ENCODE data around the gene IL10RA. TPM values are rescaled to one million over a fixed set of nuclear protein-coding genes. Genes with fewer than 3 reads are reported as not detected.

The IL10RA gene
- total and polyA plus RNA-seq, 9 of the 15 experiments (the other 6 are each of a cell fraction or from before 2014, with no cell fraction given), result 0.17 to 17.3 (median 2.9) TPM

DNA sequence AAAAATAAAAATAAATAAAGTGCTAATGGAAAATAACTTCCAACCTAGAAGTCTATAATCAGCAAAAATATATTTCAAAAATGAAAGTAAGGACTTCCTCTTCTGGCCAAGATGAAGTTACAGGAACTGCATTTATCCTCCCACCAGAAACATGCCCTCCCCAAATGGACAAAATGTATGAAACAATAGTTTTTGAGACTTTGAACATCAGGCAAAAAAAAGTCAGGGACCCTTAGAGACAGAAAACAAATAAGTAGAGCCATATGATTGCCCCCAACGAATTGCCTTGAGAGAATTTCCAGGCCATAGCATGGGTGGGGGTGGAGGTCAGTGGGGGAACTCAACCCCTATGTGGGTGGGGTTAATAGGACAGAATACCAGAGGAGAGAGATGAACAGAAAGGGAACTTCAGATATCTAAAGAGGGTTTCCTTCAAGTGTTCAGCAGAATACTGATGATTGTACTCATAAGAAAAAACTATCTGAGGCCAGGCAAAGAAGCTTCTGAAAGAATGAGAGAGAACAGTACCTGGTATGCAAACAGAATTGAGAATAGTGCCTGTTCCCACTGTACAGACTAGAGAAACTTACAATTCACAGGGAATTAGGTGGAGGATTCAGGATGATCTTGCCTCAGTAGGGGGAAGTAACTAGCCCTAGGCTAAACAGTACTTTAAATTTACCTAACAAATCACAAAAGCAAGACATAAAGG is 26.6 kb upstream of the IL10RA start:
- FAIRE-seq (no peak), ATAC-seq (peak; percentile 85), DNase-seq (ENCODE audit: extremely low read depth in 1 of 4, low spot score in 3 of 4) (peak in 1 of 4 experiments; percentile 39)
- WGBS (ENCODE audit: insufficient coverage, low coverage, missing lambda C conversion rate), result 0% methylated on average over 1 of the region's 1 CpG
- Histone ChIP-seq H3K27me3 (ENCODE audit: control insufficient read depth in 2 of 2, insufficient read depth in 2 of 2, low read length in 2 of 2) (no peaks in the 10 kb centered on the region), H3K9me1 (ENCODE audit: control insufficient read depth, insufficient read depth, low read length) (no peaks in the 10 kb centered on the region), H3K9ac (ENCODE audit: insufficient read depth in 1 of 2, low read depth in 2 of 2, low read length in 2 of 2) (peak overlapping the region in 1 of 2 experiments; percentile 23; a peak in 1 of 4 replicates), H3K27ac (ENCODE audit: extremely low read depth, low read depth, low read length) (peak overlapping the region; percentile 72; the same call in 2 of the 3 replicates), H3K36me3 (ENCODE audit: control insufficient read depth, insufficient read depth, low read length) (no peaks in the 10 kb centered on the region), H2AFZ (ENCODE audit: low read depth, low read length) (peak overlapping the region; percentile 93), H4K20me1 (replicated peaks; ENCODE audit: control insufficient read depth, insufficient read depth, low read length) (no peaks in the 10 kb centered on the region), H3K4me1 (replicated peaks in 1 of 2; ENCODE audit: control insufficient read depth in 2 of 2, insufficient read depth in 2 of 2, low read length in 2 of 2) (peaks cover 3 to 11% of the 10 kb centered on the region in 2 experiments), H3K4me3 (no peak overlapping the region), H3K4me2 (ENCODE audit: insufficient read depth, low read length) (peak overlapping the region; percentile 41; the same call in 1 of the 2 replicates), H3K79me2 (ENCODE audit: control insufficient read depth, insufficient read depth, low read length) (no peaks in the 10 kb centered on the region), H3K9me3 (replicated peaks; ENCODE audit: control insufficient read depth, insufficient read depth, low read depth, low read length) (no peaks in the 10 kb centered on the region)
- POLR2A ChIA-PET, result interaction anchor here (1.0 to 1.7 kb wide), 2 partner anchors 9 to 27 kb away, joined by 4 read pairs; partner anchors contain the start of gene IL10RA
- no TSS peak for BruUV-seq (replicated peaks)
- in situ Hi-C loops (cut with MboI) (no loop called here), intact Hi-C loops (cut with micrococcal nuclease) (no loop called here)
- CTCF ChIA-PET (ENCODE audit: low intra/inter-chr PET ratio), result interaction anchor here (0.7 kb wide), 1 partner anchor 138 kb away, joined by 4 read pairs; no protein-coding TSS in a partner anchor
- TF ChIP-seq, protein P1, sequence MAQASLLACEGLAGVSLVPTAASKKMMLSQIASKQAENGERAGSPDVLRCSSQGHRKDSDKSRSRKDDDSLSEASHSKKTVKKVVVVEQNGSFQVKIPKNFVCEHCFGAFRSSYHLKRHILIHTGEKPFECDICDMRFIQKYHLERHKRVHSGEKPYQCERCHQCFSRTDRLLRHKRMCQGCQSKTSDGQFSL (CRISPR knock-in tag; IDR thresholded peaks at IDR 0.05), result no peak
- TF ChIP-seq, protein P1 (tag; IDR thresholded peaks at IDR 0.05), result no peak
- TF ChIP-seq, protein P2, sequence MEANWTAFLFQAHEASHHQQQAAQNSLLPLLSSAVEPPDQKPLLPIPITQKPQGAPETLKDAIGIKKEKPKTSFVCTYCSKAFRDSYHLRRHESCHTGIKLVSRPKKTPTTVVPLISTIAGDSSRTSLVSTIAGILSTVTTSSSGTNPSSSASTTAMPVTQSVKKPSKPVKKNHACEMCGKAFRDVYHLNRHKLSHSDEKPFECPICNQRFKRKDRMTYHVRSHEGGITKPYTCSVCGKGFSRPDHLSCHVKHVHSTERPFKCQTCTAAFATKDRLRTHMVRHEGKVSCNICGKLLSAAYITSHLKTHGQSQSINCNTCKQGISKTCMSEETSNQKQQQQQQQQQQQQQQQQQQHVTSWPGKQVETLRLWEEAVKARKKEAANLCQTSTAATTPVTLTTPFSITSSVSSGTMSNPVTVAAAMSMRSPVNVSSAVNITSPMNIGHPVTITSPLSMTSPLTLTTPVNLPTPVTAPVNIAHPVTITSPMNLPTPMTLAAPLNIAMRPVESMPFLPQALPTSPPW (CRISPR knock-in tag; IDR thresholded peaks at IDR 0.05), result peak; percentile 42
- TF ChIP-seq NR4A1 (CRISPR knock-in tag; IDR thresholded peaks at IDR 0.05) (no peak), NR4A1 (tag; IDR thresholded peaks at IDR 0.05) (no peak), EGR1 (conservative IDR thresholded peaks at IDR 0.05) (peak; percentile 41), XRCC3 (IDR thresholded peaks at IDR 0.05) (no peak), OTX1 (CRISPR knock-in tag; IDR thresholded peaks at IDR 0.05) (no peak), FOXM1 (IDR thresholded peaks at IDR 0.05; ENCODE audit: low read depth) (no peak), FOXM1 (CRISPR knock-in tag; IDR thresholded peaks at IDR 0.05; ENCODE audit: low read depth) (no peak), ZNF124 (CRISPR knock-in tag; IDR thresholded peaks at IDR 0.05) (no peak), ZNF3 (CRISPR knock-in tag; IDR thresholded peaks at IDR 0.05) (no peak), CBFB (CRISPR knock-in tag; IDR thresholded peaks at IDR 0.05) (no peak), ASH1L (IDR thresholded peaks at IDR 0.05; ENCODE audit: borderline replicate concordance, low read depth, partially characterized antibody) (no peak), CREB1 (IDR thresholded peaks at IDR 0.05) (no peak), CREB1 (CRISPR knock-in tag; IDR thresholded peaks at IDR 0.05) (no peak)
- TF ChIP-seq, protein P3, sequence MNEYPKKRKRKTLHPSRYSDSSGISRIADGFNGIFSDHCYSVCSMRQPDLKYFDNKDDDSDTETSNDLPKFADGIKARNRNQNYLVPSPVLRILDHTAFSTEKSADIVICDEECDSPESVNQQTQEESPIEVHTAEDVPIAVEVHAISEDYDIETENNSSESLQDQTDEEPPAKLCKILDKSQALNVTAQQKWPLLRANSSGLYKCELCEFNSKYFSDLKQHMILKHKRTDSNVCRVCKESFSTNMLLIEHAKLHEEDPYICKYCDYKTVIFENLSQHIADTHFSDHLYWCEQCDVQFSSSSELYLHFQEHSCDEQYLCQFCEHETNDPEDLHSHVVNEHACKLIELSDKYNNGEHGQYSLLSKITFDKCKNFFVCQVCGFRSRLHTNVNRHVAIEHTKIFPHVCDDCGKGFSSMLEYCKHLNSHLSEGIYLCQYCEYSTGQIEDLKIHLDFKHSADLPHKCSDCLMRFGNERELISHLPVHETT (CRISPR knock-in tag; conservative IDR thresholded peaks at IDR 0.05 in 1 of 2, IDR thresholded peaks at IDR 0.05 in 1 of 2), result no peak
- TF ChIP-seq, protein P4, sequence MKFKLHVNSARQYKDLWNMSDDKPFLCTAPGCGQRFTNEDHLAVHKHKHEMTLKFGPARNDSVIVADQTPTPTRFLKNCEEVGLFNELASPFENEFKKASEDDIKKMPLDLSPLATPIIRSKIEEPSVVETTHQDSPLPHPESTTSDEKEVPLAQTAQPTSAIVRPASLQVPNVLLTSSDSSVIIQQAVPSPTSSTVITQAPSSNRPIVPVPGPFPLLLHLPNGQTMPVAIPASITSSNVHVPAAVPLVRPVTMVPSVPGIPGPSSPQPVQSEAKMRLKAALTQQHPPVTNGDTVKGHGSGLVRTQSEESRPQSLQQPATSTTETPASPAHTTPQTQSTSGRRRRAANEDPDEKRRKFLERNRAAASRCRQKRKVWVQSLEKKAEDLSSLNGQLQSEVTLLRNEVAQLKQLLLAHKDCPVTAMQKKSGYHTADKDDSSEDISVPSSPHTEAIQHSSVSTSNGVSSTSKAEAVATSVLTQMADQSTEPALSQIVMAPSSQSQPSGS (CRISPR knock-in tag; IDR thresholded peaks at IDR 0.05), result no peak
